K562 (cell line): ENCODE results near the gene YBX1. TPM values are rescaled to one million over a fixed set of nuclear protein-coding genes. Genes with fewer than 3 reads are reported as not detected.

Experiments used
- ATAC-seq: fragments of 200-7000 bp; cut with Tn5 transposase; 3 replicates; pipeline ENCODE4 v1.9.1; 2020; ENCODE audit warnings: moderate library complexity
- BruUV-seq: library from RNA; stranded (reverse); fragments of 400-500 nt; replicated peaks from 2 replicates; lab custom pipeline; 2021; lab: Mats Ljungman, UMichigan
- CTCF ChIA-PET: fragments of 300-600 bp; formaldehyde crosslinking; extraction: SDS; loops from one replicate; lab custom pipeline; 2021; ENCODE audit warnings: low intra/inter-chr PET ratio; lab: Yijun Ruan, JAX
- POLR2A ChIA-PET: fragments of 300-600, 350-650 bp; sonication (Branson Sonifier 250); formaldehyde crosslinking; extraction: SDS; loops from one replicate; lab custom pipeline; 2021; ENCODE audit warnings: antibody characterized with exemption, inconsistent platforms; lab: Yijun Ruan, JAX
- DNase-seq, 4 experiments: peaks; one replicate each; pipeline versions ENCODE4 v3.0.0 to v3.0.0-alpha.2; 2011 to 2018; ENCODE audit warnings: low spot score in 3 of 4, mixed read lengths in 3 of 4; ENCODE audit errors: extremely low read depth in 1 of 4
- FAIRE-seq: peaks from 2 replicates; lab custom pipeline; 2011; peaks lifted over from hg19 to GRCh38; lab: Jason Lieb, UNC
- H2AFZ ChIP-seq: 2 replicates; pipeline ENCODE4 v1.6.0; 2011; ENCODE audit warnings: low read depth, low read length, control low read depth, inconsistent platforms
- H3K27ac ChIP-seq: fragments of 200-600 bp; 3 replicates; pipeline ENCODE4 v1.8.0; 2011; ENCODE audit warnings: low read depth, mild to moderate bottlenecking, control low read depth, inconsistent platforms, low read length, moderate library complexity, mixed read lengths; ENCODE audit errors: extremely low read depth
- H3K27me3 ChIP-seq, 2 experiments: fragments of 300-600 bp in 1 of 2; 2 replicates in 1 of 2; 3 replicates in 1 of 2; pipeline versions ENCODE4 v1.6.0 to v1.8.0; 2011; ENCODE audit warnings: inconsistent platforms in 2 of 2, low read length in 2 of 2, mild to moderate bottlenecking in 1 of 2, mixed read lengths in 1 of 2, moderate library complexity in 1 of 2; ENCODE audit not compliant: control insufficient read depth in 2 of 2, insufficient read depth in 2 of 2
- H3K36me3 ChIP-seq: fragments of 300-600 bp; 3 replicates; pipeline ENCODE4 v1.8.0; 2011; ENCODE audit warnings: mild to moderate bottlenecking, low read length, inconsistent platforms; ENCODE audit not compliant: control insufficient read depth, insufficient read depth
- H3K4me1 ChIP-seq, 2 experiments: fragments of 200-600 bp in 1 of 2; replicated peaks in 1 of 2; 2 replicates in 1 of 2; 3 replicates in 1 of 2; pipeline versions ENCODE4 v1.5.1 to v1.8.0; 2011; ENCODE audit warnings: inconsistent platforms in 2 of 2, low read length in 2 of 2, mild to moderate bottlenecking in 1 of 2, mixed read lengths in 1 of 2, moderate library complexity in 1 of 2; ENCODE audit not compliant: control insufficient read depth in 2 of 2, insufficient read depth in 2 of 2
- H3K4me2 ChIP-seq: 2 replicates; pipeline ENCODE4 v1.6.1; 2011; ENCODE audit warnings: low read length, control low read depth, inconsistent platforms, mixed read lengths; ENCODE audit not compliant: insufficient read depth
- H3K4me3 ChIP-seq: fragments of 200-600 bp; sonication (generic), shearing (Covaris generic); 2 replicates; pipeline ENCODE4 v1.5.1; 2016; ENCODE audit warnings: control low read depth, inconsistent platforms
- H3K79me2 ChIP-seq: fragments of 200-600 bp; 3 replicates; pipeline ENCODE4 v1.8.0; 2011; ENCODE audit warnings: low read length, inconsistent platforms; ENCODE audit not compliant: control insufficient read depth, insufficient read depth
- H3K9ac ChIP-seq, 2 experiments: 2 replicates each; pipeline versions ENCODE4 v1.6.0 to v1.6.1; 2011; ENCODE audit warnings: low read depth in 2 of 2, low read length in 2 of 2, control low read depth in 1 of 2, inconsistent platforms in 1 of 2, mild to moderate bottlenecking in 1 of 2, mixed read lengths in 1 of 2; ENCODE audit not compliant: insufficient read depth in 1 of 2
- H3K9me1 ChIP-seq: one replicate; pipeline ENCODE4 v1.6.0; 2011; ENCODE audit warnings: inconsistent platforms, mild to moderate bottlenecking, low read length, moderate library complexity; ENCODE audit not compliant: control insufficient read depth, insufficient read depth
- H3K9me3 ChIP-seq: replicated peaks from 2 replicates; pipeline ENCODE4 v1.5.1; 2011; ENCODE audit warnings: low read depth, low read length, inconsistent platforms; ENCODE audit not compliant: control insufficient read depth, insufficient read depth
- H4K20me1 ChIP-seq: replicated peaks from 2 replicates; pipeline ENCODE4 v1.6.1; 2011; ENCODE audit warnings: low read length, inconsistent platforms, mixed read lengths; ENCODE audit not compliant: control insufficient read depth, insufficient read depth
- ADNP ChIP-seq: fragments of 200-800 bp; sonication (Bioruptor generic); IDR thresholded peaks from 2 replicates; pipeline ENCODE4 v1.6.1; 2016; ENCODE audit warnings: missing genetic modification characterization, missing compliant biosample characterization
- ASH1L ChIP-seq: fragments of 450-650 bp; IDR thresholded peaks from 2 replicates; pipeline ENCODE4 v1.6.1; 2018; ENCODE audit warnings: borderline replicate concordance, mild to moderate bottlenecking, low read depth; ENCODE audit not compliant: partially characterized antibody
- EP300 ChIP-seq: IDR thresholded peaks from 2 replicates; pipeline ENCODE4 v1.6.1; 2012; ENCODE audit warnings: low read length, improper control_type of control experiment
- GABPB1 ChIP-seq: sonication (generic); formaldehyde crosslinking; IDR thresholded peaks from 2 replicates; pipeline ENCODE4 v1.8.0; 2022; ENCODE audit warnings: mild to moderate bottlenecking, missing genetic modification reagents
- LARP7 ChIP-seq: fragments of 450-650 bp; IDR thresholded peaks from 2 replicates; pipeline ENCODE4 v1.6.1; 2016
- MLX ChIP-seq, 2 experiments: fragments of 450-650 bp in 1 of 2; sonication (generic) in 1 of 2; formaldehyde crosslinking; conservative IDR thresholded peaks; 2 replicates each; pipeline versions ENCODE4 v1.4.0 to v1.8.1; 2020 to 2022; ENCODE audit warnings: mild to moderate bottlenecking in 1 of 2, missing genetic modification reagents in 1 of 2
- NFIC ChIP-seq: fragments of 450-650 bp; IDR thresholded peaks from 2 replicates; pipeline ENCODE4 v1.6.1; 2017; ENCODE audit warnings: mild to moderate bottlenecking, inconsistent platforms
- POLR2A ChIP-seq: fragments of 450-650 bp; conservative IDR thresholded peaks from 2 replicates; pipeline ENCODE4 v1.6.1; 2016
- RBM25 ChIP-seq: fragments of 200-400 bp; formaldehyde crosslinking; IDR thresholded peaks from 2 replicates; pipeline ENCODE4 v1.6.1; 2018; ENCODE audit warnings: low read length, low read depth, moderate library complexity; ENCODE audit not compliant: severe bottlenecking
- ZFP30 ChIP-seq: fragments of 250-450 bp; sonication (Bioruptor Pico); IDR thresholded peaks from 2 replicates; pipeline ENCODE4 v1.8.0; 2022; ENCODE audit warnings: moderate library complexity, mild to moderate bottlenecking, inconsistent platforms, borderline replicate concordance
- ZNF668 ChIP-seq: fragments of 250-450 bp; sonication (Bioruptor Pico); IDR thresholded peaks from 2 replicates; pipeline ENCODE4 v1.8.0; 2022; ENCODE audit warnings: mild to moderate bottlenecking, inconsistent platforms
- ZNF830 ChIP-seq: fragments of 250-450 bp; sonication (Bioruptor Pico); IDR thresholded peaks from 2 replicates; pipeline ENCODE4 v1.5.0; 2021; ENCODE audit warnings: mild to moderate bottlenecking
- WGBS: fragments of 100-300 bp; shearing (Covaris generic); methylation state at CpG from one replicate; pipeline ENCODE4 v1.1.6; 2016; ENCODE audit warnings: low coverage, mixed read lengths; ENCODE audit not compliant: insufficient coverage; ENCODE audit errors: missing lambda C conversion rate; 5-methylcytosine and 5-hydroxymethylcytosine counted together
- in situ Hi-C: fragments of 300-500 bp; cut with MboI; formaldehyde crosslinking; loops from 4 replicates; pipeline ENCODE4 v1.15.0; 2018; ENCODE audit warnings: inconsistent platforms, mixed read lengths
- intact Hi-C: fragments of 100-400 bp; cut with micrococcal nuclease; formaldehyde crosslinking; loops from 2 replicates; pipeline ENCODE4 v1.14.2; 2022
- polyA plus RNA-seq, 8 experiments: library from polyadenylated mRNA; depleted of rRNA in 4 of 8; stranded (reverse) in 5 of 8; unstranded in 3 of 8; fragments of >200 nt; fragmentation: Nextera tagmentation in 2 of 8; fragmentation: Illumina TruSeq in 1 of 8; extraction: Ambion mirVana in 2 of 8; extraction: Trizol in 1 of 8; gene quantifications; 2 replicates each; pipeline versions ENCODE4 v1.2.1 to v1.2.3, GENCODE V29; 2011 to 2014; ENCODE audit warnings: inconsistent platforms in 1 of 8, missing spikeins in 1 of 8
- total RNA-seq, 7 experiments: library from RNA; depleted of rRNA in 6 of 7; stranded (reverse); fragments of >200 nt in 6 of 7; fragmentation: Illumina TruSeq in 2 of 7; extraction: Trizol in 2 of 7; gene quantifications; 2 replicates each; pipeline versions ENCODE4 v1.2.1 to v1.2.3, GENCODE V29; 2011 to 2021; ENCODE audit warnings: low replicate concordance in 1 of 7

Gene YBX1
- total and polyA plus RNA-seq, 9 of the 15 experiments (the other 6 are each of a cell fraction or from before 2014, with no cell fraction given): 363 to 1,955 (median 1,216) TPM

GRCh38 chr1:42748021-42748420 is 65.8 kb downstream of the YBX1 start:
- Histone ChIP-seq H3K27me3 (peaks cover 0 to 5% of the 10 kb centered on the region in 2 experiments; a peak in 1 of 5 replicates), H3K9me1 (peaks cover 8% of the 10 kb centered on the region), H3K36me3 (peaks cover 61% of the 10 kb centered on the region), H3K79me2 (no peaks in the 10 kb centered on the region), H3K4me3 (no peak overlapping the region), H3K9ac (no peak overlapping the region), H4K20me1 (no peaks in the 10 kb centered on the region), H3K27ac (no peak overlapping the region), H3K4me1 (no peaks in the 10 kb centered on the region), H3K9me3 (peaks cover 3% of the 10 kb centered on the region), H3K4me2 (no peak overlapping the region), H2AFZ (no peak overlapping the region)
- in situ Hi-C loops: loop anchor here (10.0 to 25.0 kb wide), 2 partner anchors 161 to 403 kb away; no protein-coding TSS in a partner anchor
- intact Hi-C loops: no loop called here
- BruUV-seq: no TSS peak
- ATAC-seq (no peak), DNase-seq (no peak), FAIRE-seq (no peak)
- WGBS: 76% methylated on average over 10 of the region's 10 CpGs
- no peak for TF ChIP-seq GABPB1 (CRISPR knock-in tag)
- TF ChIP-seq ZNF830 (CRISPR knock-in tag): no peak
- TF ChIP-seq ADNP (tag): no peak
- TF ChIP-seq EP300: no peak
- no peak for TF ChIP-seq ZNF668 (CRISPR knock-in tag)
- TF ChIP-seq ZFP30 (CRISPR knock-in tag): no peak
- TF ChIP-seq MLX (CRISPR knock-in tag; conservative IDR thresholded peaks at IDR 0.05): no peak
- TF ChIP-seq LARP7: no peak
- TF ChIP-seq ASH1L: no peak
- no peak for TF ChIP-seq NFIC
- no peak for TF ChIP-seq POLR2A
- TF ChIP-seq RBM25: no peak
- POLR2A ChIA-PET: interaction anchor here (1.2 to 2.1 kb wide), 2 partner anchors 18 to 314 kb away, joined by 3 to 6 read pairs; partner anchors contain the start of genes C1orf50 and P3H1
- CTCF ChIA-PET: interaction anchor here (0.6 kb wide), 1 partner anchor 25 kb away, joined by 8 read pairs; no protein-coding TSS in a partner anchor
